ENCODE results near the gene STX5.
"Not testable (repeated sequence)": the region's sequence is repeated elsewhere in the genome, so short reads cannot be mapped to it uniquely, and the experiment has no call there.

Gene STX5

GRCh38 chr11:62770778-62771143 lies 61.1 kb downstream of the STX5 start:
- DNase-seq (ENCODE audit: low spot score), result no peak
- no peak for TF ChIP-seq CTCF (IDR thresholded peaks at IDR 0.05; ENCODE audit: extremely low read depth, missing control alignments)

GRCh38 chr11:62760867-62761227 lies 71.0 kb downstream of the STX5 start:
- DNase-seq (ENCODE audit: low spot score), result not testable (repeated sequence)

- TF ChIP-seq CTCF (IDR thresholded peaks at IDR 0.05; ENCODE audit: extremely low read depth, missing control alignments), result no peak
- no peak for DNase-seq (ENCODE audit: low spot score)
These were observed 73.7 kb downstream of the STX5 start for GRCh38 chr11:62757846-62758788.

All from GM20000 (cell line).